ENCODE measurements around the gene SMG1.

GRCh38 chr16:18832613-18833012 is 93.6 kb downstream of the SMG1 start:
- TF ChIP-seq CTCF (IDR thresholded peaks at IDR 0.05), result no peak
- TF ChIP-seq POLR2A (IDR thresholded peaks at IDR 0.05), result no peak
